NCI-H226 (cell line): ENCODE data around the gene YARS1.
A peak's percentile ranks its signal among the peaks of the same experiment; 100 is the strongest.

ENCODE experiments used
- DNase-seq: peaks from one replicate; pipeline ENCODE4 v3.0.0-alpha.2; 2015

Gene YARS1

GRCh38 chr1:32775640-32776337 lies 41.4 kb downstream of the YARS1 start:
- DNase-seq: peak; percentile 69

- DNase-seq: peak; percentile 93
Observed at GRCh38 chr1:32774950-32775634, 42.1 kb downstream of the YARS1 start.

- DNase-seq: no peak
Observed at GRCh38 chr1:32774464-32774808, 42.7 kb downstream of the YARS1 start.

GRCh38 chr1:32773764-32774463 lies 43.2 kb downstream of the YARS1 start:
- no peak for DNase-seq

GRCh38 chr1:32773018-32773763 lies 44.0 kb downstream of the YARS1 start:
- peak; percentile 53 for DNase-seq

GRCh38 chr1:32772281-32773017 lies 44.7 kb downstream of the YARS1 start:
- no peak for DNase-seq

- no peak for DNase-seq
Observed at GRCh38 chr1:32771561-32772280, 45.4 kb downstream of the YARS1 start.

GRCh38 chr1:32770741-32771548 lies 46.2 kb downstream of the YARS1 start:
- no peak for DNase-seq

- DNase-seq: no peak
Observed at GRCh38 chr1:32770221-32770731, 46.9 kb downstream of the YARS1 start.

GRCh38 chr1:32769524-32770220 lies 47.5 kb downstream of the YARS1 start:
- DNase-seq: peak; percentile 78

- no peak for DNase-seq
Observed at GRCh38 chr1:32768110-32768850, 48.9 kb downstream of the YARS1 start.

GRCh38 chr1:32767641-32768040 lies 49.5 kb downstream of the YARS1 start:
- DNase-seq: no peak

GRCh38 chr1:32767156-32767555 lies 50.0 kb downstream of the YARS1 start:
- DNase-seq: no peak

GRCh38 chr1:32766328-32766972 lies 50.7 kb downstream of the YARS1 start:
- no peak for DNase-seq

- DNase-seq: no peak
Observed at GRCh38 chr1:32765570-32766327, 51.4 kb downstream of the YARS1 start.

GRCh38 chr1:32764826-32765569 lies 52.2 kb downstream of the YARS1 start:
- no peak for DNase-seq

GRCh38 chr1:32763221-32763620 lies 53.9 kb downstream of the YARS1 start:
- DNase-seq: no peak
